VCaP (cell line): ENCODE measurements around the gene SLC23A1.

ENCODE experiments used
- H3K27ac ChIP-seq: fragments of 450-650 bp; 2 replicates; pipeline ENCODE4 v1.5.1; 2017
- TF ChIP-seq, protein P1 (sequence below): fragments of 450-650 bp; conservative IDR thresholded peaks from 2 replicates; pipeline ENCODE4 v1.5.1; 2017; ENCODE audit warnings: mild to moderate bottlenecking, moderate library complexity

SLC23A1 gene

DNA sequence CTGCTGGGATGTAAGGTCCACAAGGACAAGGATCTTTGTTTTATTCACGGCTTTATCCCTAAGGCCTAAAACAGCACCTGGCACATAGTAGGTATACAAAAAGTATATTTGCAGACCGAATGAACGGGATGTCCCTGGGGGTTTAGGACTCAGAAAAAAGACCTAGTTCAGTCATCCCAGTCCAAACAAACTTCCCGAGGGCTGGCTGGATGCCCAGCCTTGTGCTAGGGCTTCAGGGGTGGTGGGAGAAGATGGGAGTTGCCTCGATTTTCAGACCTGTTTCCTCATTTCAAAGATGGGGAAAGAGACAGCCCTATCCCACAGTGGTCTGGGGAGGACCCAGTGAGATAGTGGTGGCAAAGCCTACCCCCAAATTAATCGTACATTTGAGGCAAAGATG is 14.8 kb upstream of the SLC23A1 start:
- TF ChIP-seq, protein P1, sequence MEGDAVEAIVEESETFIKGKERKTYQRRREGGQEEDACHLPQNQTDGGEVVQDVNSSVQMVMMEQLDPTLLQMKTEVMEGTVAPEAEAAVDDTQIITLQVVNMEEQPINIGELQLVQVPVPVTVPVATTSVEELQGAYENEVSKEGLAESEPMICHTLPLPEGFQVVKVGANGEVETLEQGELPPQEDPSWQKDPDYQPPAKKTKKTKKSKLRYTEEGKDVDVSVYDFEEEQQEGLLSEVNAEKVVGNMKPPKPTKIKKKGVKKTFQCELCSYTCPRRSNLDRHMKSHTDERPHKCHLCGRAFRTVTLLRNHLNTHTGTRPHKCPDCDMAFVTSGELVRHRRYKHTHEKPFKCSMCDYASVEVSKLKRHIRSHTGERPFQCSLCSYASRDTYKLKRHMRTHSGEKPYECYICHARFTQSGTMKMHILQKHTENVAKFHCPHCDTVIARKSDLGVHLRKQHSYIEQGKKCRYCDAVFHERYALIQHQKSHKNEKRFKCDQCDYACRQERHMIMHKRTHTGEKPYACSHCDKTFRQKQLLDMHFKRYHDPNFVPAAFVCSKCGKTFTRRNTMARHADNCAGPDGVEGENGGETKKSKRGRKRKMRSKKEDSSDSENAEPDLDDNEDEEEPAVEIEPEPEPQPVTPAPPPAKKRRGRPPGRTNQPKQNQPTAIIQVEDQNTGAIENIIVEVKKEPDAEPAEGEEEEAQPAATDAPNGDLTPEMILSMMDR: no peak
- H3K27ac ChIP-seq: no peak overlapping the region

DNA sequence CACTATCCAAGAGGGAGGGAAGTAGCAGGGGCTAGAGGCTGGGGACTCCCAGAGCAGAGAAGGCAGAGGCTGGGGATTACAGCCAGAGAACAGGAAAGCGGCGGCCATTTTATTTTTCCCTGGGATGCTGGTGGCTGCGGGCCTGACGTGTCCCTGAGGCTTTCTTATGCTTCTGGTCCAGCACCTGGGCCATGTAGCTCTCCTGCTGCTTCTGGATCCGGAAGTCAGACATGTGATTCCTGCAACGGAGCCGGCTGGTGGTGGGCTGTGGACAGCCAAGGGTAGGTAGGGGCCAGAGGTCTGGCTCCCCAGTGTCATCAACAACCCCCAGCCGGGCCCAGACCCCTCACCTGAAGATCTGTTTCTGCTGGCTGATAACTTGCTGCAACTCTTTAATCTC is 13.6 kb upstream of the SLC23A1 start:
- no peak overlapping the region for H3K27ac ChIP-seq
- TF ChIP-seq, protein P1: no peak

DNA sequence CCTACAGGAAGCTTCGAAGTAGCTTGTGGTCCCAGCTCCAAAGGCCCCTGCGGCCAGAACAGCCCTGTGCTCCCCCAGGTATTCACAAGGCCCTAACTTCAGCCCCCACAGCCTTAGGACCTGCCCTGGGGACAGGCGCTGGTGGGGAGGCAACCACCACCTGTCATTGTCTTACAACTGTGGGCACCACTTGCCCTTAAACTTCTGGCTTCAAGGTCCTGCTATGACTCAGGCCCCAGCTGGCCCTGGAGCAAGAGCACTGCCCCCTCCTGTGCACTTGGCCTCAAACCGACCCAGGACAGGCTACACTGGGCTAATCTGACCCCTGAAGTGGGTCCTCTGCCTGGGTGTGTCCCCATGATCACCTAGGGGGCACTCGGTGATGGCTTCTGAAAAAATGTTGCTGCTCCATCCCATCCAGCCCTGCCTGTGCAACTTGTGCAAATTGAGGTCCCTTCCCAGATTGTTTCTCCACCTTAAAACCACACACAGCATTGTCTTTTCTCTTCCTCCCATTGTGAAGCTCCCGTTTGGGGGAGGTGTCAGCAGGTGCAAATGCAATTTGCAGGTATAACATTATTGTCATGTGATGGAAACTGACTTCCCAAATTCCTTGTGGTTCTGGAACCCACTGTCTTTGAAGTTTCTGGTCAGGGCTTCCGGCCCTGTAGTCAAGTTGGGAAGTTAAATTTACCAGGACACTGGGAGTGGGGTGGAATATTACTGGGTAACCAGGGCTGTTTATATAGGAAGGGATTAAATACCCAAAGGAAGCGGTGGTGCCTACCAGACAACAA is 12.9 kb upstream of the SLC23A1 start:
- H3K27ac ChIP-seq: no peak overlapping the region
- TF ChIP-seq, protein P1: no peak

DNA sequence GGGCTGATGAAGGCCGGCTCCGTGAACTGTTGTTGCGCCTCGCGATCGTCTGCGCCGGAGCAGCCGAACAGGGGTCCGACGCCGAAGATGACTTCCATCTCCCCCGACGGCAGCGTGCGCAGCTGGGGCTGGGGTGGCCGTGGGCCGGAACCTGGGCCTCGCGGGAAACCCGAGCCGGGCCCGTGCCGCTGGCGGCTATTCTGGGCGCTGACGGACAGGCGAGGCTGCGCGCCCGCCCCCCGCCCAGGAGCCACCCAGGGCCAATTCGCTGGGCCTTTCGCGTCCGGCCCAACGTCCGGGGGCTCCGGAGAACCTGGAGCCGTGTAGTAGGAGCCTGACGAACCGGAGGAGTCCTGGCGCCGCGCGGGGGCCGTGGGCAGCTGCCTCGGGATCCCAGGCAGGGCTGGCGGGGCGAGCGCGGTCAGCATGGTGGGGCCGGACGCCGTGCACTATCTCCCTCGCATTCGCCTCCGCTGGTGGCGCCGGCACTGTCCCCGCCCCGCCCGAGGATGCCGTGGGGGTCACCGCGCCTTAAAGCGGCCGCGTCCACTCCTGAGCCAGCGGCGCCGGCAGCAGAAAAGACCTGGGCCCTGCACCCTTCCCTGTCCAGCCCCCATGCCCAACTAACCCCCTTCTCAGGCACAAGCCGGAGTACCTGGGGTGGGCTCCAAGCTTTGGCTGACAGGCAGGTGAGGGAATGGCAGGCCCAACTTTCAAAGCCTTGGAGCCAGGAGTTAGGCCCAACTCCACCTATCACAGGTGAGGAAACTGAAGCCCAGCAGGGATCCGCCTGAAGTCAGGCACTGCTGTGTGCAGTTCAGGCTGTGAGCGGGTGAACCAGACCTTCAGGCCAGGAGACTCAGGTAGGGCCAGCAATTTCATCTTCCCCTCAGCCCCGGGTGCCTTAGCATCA is 11.8 kb upstream of the SLC23A1 start, which contains the start of gene PROB1:
TSS of gene PROB1 (minus strand) at position 451 of the 913 bp plus-strand sequence. CDS start at position 428, 23 bp downstream.
- TF ChIP-seq, protein P1: no peak
- H3K27ac ChIP-seq: no peak within 1 kb of the TSS

DNA sequence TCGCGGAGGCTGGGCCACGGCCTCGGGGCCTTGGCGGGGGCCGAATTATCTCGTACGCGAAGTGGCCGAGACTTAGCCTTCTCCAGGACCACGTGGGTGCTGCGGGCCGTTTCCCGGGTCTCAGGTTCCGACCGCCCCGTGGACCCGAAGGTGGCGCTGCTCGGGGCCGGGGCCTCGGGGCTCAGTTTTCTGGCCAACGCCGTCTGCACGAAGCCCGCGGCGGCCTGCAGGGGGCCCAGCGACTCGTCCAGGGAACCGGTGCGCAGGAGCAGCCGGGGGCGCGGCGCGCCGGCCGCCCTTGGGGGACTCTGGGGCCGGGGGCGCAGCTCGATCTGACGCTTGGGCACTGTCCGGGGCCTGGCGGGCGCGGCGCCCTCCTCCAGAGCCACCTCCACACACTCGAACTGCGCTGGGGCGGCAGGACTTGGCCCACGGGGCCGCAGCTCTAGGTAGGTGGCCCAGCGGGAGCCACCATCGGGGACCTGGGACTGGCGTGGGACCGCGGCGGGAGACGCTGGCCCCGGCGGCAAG is 11.1 kb upstream of the SLC23A1 start:
- H3K27ac ChIP-seq: no peak overlapping the region
- TF ChIP-seq, protein P1: no peak

DNA sequence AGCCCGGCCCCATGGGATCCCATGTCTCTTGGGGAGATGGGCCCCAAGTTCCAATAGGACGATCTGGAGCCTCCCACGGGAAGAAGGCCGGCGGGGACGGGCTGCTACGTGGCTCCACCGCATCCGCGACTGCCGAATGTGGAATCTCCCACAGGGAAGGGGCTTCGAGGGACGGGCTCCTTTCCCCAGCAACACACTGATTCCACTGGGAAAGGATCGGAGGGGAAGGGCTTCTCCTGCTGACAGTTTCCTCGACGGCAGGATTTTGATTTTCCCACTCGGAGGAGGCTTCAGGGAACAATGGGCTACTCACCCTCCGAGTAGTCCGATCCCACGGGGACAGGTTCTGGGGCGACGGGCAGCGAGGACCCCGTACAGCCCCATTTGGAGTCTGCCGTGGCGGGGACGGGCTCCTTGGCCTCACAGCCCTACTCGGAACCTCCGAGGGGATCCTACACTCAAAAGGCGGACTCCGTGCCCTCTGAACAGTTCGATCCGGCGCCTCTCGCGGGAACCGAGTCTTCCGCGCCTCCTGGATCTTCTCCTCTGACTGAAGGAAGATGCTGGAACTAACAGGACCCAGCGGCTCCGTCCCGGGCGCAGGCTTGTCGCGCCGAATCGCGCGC is 10.5 kb upstream of the SLC23A1 start:
- H3K27ac ChIP-seq: peak overlapping the region; percentile 61; the same call in 1 of the 2 replicates
- TF ChIP-seq, protein P1: no peak
